GM19455 (cell line): Measurements from ENCODE around the gene TRIO.

Source experiments
- ATAC-seq: cut with Tn5 transposase; IDR thresholded peaks from one replicate; pipeline ENCODE4 v1.9.1; 2021; ENCODE audit not compliant: unreplicated experiment

The TRIO gene

GRCh38 chr5:14220642-14221041 lies 77.5 kb downstream of the TRIO start:
- no peak for ATAC-seq

- no peak for ATAC-seq
Measured at GRCh38 chr5:14221732-14222131, 78.6 kb downstream of the TRIO start.

- no peak for ATAC-seq
Measured at GRCh38 chr5:14222206-14222605, 79.1 kb downstream of the TRIO start.

GRCh38 chr5:14223372-14223771 lies 80.2 kb downstream of the TRIO start:
- no peak for ATAC-seq

- ATAC-seq: peak; percentile 72
Measured at GRCh38 chr5:14225173-14225834, 82.2 kb downstream of the TRIO start.

- no peak for ATAC-seq
Measured at GRCh38 chr5:14226149-14226548, 83.0 kb downstream of the TRIO start.

GRCh38 chr5:14226554-14226953 lies 83.4 kb downstream of the TRIO start:
- no peak for ATAC-seq

- no peak for ATAC-seq
Measured at GRCh38 chr5:14226992-14227391, 83.8 kb downstream of the TRIO start.

GRCh38 chr5:14227513-14227912 lies 84.4 kb downstream of the TRIO start:
- no peak for ATAC-seq

GRCh38 chr5:14228219-14228618 lies 85.1 kb downstream of the TRIO start:
- no peak for ATAC-seq

GRCh38 chr5:14229181-14229580 lies 86.0 kb downstream of the TRIO start:
- no peak for ATAC-seq

- no peak for ATAC-seq
Measured at GRCh38 chr5:14229734-14230133, 86.6 kb downstream of the TRIO start.

GRCh38 chr5:14231156-14231555 lies 88.0 kb downstream of the TRIO start:
- no peak for ATAC-seq

GRCh38 chr5:14231890-14232289 lies 88.7 kb downstream of the TRIO start:
- no peak for ATAC-seq

- ATAC-seq: no peak
Measured at GRCh38 chr5:14234204-14234603, 91.1 kb downstream of the TRIO start.

- no peak for ATAC-seq
Measured at GRCh38 chr5:14235872-14236271, 92.7 kb downstream of the TRIO start.

- no peak for ATAC-seq
Measured at GRCh38 chr5:14236757-14237156, 93.6 kb downstream of the TRIO start.

GRCh38 chr5:14237317-14238086 lies 94.4 kb downstream of the TRIO start:
- no peak for ATAC-seq

GRCh38 chr5:14238272-14238671 lies 95.1 kb downstream of the TRIO start:
- ATAC-seq: no peak

- ATAC-seq: no peak
Measured at GRCh38 chr5:14239404-14239803, 96.3 kb downstream of the TRIO start.

GRCh38 chr5:14239951-14240350 lies 96.8 kb downstream of the TRIO start:
- ATAC-seq: no peak

- ATAC-seq: no peak
Measured at GRCh38 chr5:14240359-14240758, 97.2 kb downstream of the TRIO start.

GRCh38 chr5:14241141-14241540 lies 98.0 kb downstream of the TRIO start:
- ATAC-seq: no peak
